HG02759 (cell line): ENCODE measurements around the gene SOCS7.

Experiments
- ATAC-seq: cut with Tn5 transposase; IDR thresholded peaks from one replicate; pipeline ENCODE4 v1.9.1; 2021; ENCODE audit warnings: mild to moderate bottlenecking, moderate library complexity; ENCODE audit not compliant: unreplicated experiment

Gene SOCS7

GRCh38 chr17:38336838-38337237 lies 14.8 kb upstream of the SOCS7 start:
- ATAC-seq = no peak

GRCh38 chr17:38338053-38338452 lies 13.6 kb upstream of the SOCS7 start:
- ATAC-seq = no peak

GRCh38 chr17:38338535-38338934 lies 13.1 kb upstream of the SOCS7 start:
- ATAC-seq = no peak

- ATAC-seq = no peak
These were observed 11.8 kb upstream of the SOCS7 start for GRCh38 chr17:38339891-38340290.

- ATAC-seq = no peak
These were observed 10.5 kb upstream of the SOCS7 start for GRCh38 chr17:38341035-38341721.

- no peak for ATAC-seq
These were observed 8.6 kb upstream of the SOCS7 start for GRCh38 chr17:38342886-38343607.

GRCh38 chr17:38343608-38344419 lies 7.8 kb upstream of the SOCS7 start, which contains the start of gene GPR179:
Gene GPR179 (minus strand): TSS chr17:38343956. CDS start chr17:38343789, 167 bp downstream.
- no peak for ATAC-seq

- no peak for ATAC-seq
These were observed 7.3 kb upstream of the SOCS7 start for GRCh38 chr17:38344420-38344745.

GRCh38 chr17:38345743-38346142 lies 5.9 kb upstream of the SOCS7 start:
- ATAC-seq = no peak

- ATAC-seq = no peak
These were observed 2.4 kb upstream of the SOCS7 start for GRCh38 chr17:38349097-38349730.

- ATAC-seq = no peak
These were observed 1.6 kb upstream of the SOCS7 start for GRCh38 chr17:38350035-38350434.

- no peak for ATAC-seq
These were observed 821 bp downstream of the SOCS7 start for GRCh38 chr17:38352245-38353085.

- ATAC-seq = no peak
These were observed 1.5 kb downstream of the SOCS7 start for GRCh38 chr17:38353086-38353604.

GRCh38 chr17:38353668-38354067 lies 2.0 kb downstream of the SOCS7 start:
- no peak for ATAC-seq

GRCh38 chr17:38354466-38354865 lies 2.8 kb downstream of the SOCS7 start:
- no peak for ATAC-seq

- ATAC-seq = no peak
These were observed 3.6 kb downstream of the SOCS7 start for GRCh38 chr17:38355251-38355650.

- ATAC-seq = no peak
These were observed 6.0 kb downstream of the SOCS7 start for GRCh38 chr17:38357486-38358123.

- ATAC-seq = no peak
These were observed 7.2 kb downstream of the SOCS7 start for GRCh38 chr17:38358586-38359513.
